Head of caudate nucleus (tissue), 42 donors: ENCODE data around the gene SYNDIG1.
A peak's percentile ranks its signal among the peaks of the same experiment; 100 is the strongest.
"Not testable (repeated sequence)": the region's sequence is repeated elsewhere in the genome, so short reads cannot be mapped to it uniquely, and the experiment has no call there.

Experiments
- DNase-seq, 42 donors: peaks; one replicate each; pipeline versions ENCODE4 v3.0.0 to v3.0.0-alpha.2; 2020 to 2021; ENCODE audit warnings: mixed read lengths in 7 of 42
- intact Hi-C: fragments of 100-400 bp; cut with DNase I; formaldehyde crosslinking; loops from one replicate; pipeline ENCODE4 v1.15.0; 2022

Gene SYNDIG1

DNA sequence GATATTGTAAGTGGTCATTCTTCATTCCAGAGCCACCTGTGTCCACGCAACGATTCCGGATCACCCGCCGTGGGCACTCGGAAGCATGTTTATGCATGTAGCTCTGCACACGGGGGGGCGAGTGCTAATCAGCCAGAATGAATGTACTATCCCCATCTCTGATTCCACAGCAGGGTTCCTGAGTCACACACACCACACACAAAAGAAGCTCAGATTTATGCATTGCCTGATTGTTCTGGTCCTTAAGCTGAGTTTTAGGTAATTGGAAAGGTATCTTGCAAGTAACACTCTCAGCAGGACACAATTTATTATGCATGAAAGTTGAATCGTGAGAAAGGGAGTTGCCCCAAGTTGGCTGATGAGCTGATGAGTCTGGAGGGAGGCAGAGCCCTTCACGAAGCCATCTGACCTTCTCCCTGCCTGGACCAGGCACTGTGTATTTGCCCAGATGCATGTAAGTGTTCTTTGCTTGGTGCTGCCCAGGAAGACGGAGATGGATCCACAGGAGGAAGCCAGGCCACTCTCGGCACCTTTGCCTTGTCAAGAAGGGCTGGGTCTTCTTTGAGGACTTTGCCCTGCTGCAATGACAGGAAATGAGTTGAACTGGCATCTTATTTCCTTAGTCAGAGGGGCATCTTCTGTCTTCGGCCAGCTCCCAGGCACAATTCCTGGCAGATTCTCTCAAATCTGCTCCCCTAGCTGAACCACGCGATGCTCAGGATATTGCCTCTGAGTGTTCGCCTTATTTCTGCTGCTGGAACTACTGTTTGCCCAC is 141.1 kb downstream of the SYNDIG1 start:
- peak in 1 of 42 donors; percentile 35 for DNase-seq
- intact Hi-C loops = no loop called here

DNA sequence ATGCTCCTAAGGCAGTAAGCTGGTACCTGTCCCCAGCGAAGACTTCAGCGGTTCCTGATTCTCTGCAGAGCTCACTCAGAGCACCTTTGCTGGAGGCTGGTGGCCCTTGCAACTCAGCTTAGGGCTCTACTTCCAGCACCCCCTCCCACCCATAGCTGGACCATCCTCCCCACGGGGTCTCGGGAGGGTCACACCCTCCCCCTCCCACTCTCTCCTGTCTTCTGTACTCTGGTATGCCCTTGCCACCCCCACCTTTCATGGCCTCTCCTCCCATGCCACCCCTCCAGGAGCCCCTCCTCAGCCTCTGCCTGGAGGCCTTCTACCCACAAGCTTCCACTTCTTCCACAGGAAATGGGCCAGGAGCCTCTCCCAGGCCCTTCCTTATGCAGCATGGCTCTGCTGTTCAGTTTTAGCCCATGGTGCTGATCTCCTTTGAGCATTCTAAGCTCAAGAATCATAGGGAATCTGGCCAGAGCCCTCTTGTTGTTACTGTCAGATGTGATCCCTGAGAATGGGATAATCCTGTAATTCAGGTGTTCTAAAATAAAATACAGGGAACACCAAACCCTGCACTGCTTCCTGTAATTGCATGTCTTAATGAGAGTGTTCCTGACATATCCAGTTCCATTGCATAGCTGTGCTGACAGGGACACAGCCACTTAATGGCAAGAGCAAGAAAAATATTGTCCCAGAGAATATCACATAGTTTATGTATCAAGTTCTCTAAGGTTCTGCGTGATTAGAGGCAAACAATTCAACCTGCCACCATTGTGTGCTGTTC is 142.1 kb downstream of the SYNDIG1 start:
- peak in 1 of 42 donors; percentile 25 for DNase-seq
- intact Hi-C loops = no loop called here

DNA sequence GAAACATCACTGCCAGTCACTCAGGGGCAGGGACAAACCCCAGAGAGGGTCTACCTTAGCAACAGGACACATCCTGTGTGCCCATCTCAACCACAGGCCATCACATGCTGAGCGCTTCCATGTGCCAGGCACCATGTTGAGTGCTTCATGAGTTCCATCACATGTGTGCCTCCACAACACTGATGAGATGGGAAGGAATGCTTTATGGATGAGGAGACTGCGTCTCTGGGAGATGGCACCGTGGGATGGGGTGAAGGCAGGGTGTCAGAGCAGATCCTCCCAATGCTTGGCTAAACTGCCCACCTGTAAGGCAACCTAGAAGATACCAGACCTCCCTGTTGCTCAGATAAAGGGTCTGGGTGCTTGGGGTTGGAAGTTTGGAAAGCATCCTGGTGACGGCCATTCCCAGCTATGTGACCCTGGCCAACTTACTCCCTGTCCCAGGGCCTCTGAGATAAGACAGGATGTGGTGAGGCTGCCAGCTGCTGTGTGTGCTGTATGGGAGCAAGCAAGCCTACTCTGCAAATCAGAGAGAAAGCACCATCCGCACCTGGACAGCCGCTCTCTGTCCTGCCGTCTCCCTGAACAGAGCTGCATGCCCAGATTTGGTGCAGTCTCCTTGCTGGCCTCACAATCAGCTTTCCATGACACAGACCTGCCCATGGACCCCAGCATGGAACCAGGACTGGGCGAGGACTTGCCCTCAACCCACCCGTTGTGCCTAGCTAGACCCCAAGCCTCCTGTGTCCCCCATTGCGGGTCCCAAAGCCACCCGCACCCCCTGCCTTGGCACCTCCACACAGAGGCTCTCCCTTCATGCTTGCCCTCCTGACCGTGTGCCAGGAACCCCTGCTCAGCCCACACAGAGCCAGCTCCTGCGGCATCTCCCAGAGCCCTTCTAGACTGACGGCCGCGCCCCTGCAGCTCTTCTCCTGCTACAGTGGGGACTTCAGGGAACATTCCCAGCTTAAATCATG is 143.7 kb downstream of the SYNDIG1 start:
- intact Hi-C loops = no loop called here

DNA sequence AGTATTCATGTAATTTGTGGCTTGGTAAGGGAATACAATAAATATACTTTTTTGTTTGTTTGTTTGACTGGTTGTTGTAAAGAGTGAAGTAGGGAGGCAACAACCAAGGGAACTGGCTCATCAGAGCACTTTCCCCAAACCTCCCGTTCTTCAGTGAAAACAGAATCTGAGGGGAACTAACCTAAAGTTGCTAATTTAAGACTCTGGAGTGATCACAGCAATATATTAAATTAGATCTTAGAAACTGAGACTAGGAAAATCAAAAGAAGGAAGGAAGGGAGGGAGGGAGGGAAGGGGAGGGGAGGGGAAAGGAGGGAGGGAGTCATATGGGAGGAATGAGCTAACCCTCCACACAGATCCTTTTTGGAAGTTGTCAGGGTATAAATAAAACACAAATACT is 144.9 kb downstream of the SYNDIG1 start:
- intact Hi-C loops = no loop called here
- no peak for DNase-seq

More for the DNA sequence above, 143.7 kb downstream of the SYNDIG1 start:
- peak in 2 of 42 donors; percentile 3 to 32 for DNase-seq

DNA sequence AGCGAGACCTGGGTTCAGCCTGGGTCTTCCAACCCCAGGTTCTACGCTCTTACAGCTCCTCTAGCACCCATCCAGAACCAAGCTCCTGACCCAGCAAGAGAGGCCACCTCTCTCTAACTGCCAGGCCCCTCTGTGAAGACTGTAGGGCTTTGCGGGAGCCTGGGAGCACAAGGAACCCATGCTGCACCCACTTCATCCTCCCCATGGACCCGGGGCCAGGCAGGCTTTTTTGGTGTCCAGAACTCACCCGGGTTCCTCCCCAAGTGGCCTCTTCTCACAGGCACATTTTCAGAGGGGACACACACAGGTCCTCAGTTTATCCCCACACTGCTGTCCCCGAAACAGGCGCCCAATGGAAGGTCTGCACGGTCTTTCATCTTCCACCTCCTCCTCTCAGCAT is 145.9 kb downstream of the SYNDIG1 start:
- intact Hi-C loops = no loop called here
- peak in 2 of 42 donors; percentile 13 to 20 for DNase-seq

DNA sequence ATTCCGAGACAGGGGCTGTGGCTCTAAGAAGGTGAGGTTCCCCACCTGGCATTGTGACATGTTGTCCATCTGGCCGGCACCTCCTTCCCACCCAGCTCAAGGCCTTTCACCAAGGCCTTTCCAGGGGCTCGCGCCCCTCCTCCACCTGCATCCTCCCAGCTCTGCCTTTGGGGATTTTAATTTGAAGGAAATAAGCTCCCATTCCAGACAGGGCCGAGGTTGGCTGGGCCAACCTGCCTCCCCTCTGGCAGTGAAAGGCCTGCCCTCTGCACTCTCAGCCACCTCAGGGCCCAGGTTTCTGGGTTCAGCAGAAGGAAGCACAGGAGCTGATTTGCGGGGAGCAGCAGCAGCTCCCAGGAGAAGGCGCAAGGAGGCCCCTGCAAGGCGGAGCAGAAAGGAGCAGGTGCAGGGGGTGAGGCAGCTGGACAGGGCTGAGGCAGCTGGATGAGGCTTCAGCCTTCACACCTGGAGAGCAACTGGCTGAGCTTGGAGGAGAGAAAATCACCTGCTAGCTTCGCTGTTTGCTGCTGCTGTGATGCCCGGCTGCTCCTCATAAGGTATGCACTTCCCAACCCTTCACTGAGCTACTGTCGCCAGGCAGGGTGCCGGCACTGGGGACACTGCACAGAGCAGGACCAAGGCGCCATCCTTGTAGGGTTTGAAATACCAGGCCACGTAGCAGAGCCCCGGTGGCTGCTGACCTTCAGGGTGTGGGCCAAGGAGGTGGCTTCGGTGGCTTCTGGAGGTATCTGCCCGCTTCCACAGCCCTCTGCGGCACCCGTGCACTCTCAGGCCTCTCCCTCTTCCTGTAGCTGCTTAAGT is 147.0 kb downstream of the SYNDIG1 start:
- DNase-seq = peak in 1 of 42 donors; percentile 32
- intact Hi-C loops = no loop called here

DNA sequence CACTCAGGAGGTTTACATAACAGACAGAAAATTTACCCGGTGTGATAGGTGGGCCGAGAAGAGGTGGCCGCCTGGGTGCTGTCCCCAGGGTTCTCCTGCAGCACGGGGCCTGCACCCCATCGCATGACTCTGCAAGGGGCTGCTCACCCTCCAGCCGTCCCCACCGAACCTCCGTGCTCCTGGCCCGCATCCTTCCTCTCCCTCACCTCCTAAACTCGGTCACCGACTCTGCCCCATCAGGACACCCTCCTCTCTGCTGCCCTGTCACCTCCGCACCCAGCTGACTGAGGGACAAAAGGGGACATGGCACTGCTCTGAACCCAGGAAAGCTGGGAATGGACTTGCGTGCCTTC is 147.6 kb downstream of the SYNDIG1 start:
- intact Hi-C loops = no loop called here
- DNase-seq = no peak

DNA sequence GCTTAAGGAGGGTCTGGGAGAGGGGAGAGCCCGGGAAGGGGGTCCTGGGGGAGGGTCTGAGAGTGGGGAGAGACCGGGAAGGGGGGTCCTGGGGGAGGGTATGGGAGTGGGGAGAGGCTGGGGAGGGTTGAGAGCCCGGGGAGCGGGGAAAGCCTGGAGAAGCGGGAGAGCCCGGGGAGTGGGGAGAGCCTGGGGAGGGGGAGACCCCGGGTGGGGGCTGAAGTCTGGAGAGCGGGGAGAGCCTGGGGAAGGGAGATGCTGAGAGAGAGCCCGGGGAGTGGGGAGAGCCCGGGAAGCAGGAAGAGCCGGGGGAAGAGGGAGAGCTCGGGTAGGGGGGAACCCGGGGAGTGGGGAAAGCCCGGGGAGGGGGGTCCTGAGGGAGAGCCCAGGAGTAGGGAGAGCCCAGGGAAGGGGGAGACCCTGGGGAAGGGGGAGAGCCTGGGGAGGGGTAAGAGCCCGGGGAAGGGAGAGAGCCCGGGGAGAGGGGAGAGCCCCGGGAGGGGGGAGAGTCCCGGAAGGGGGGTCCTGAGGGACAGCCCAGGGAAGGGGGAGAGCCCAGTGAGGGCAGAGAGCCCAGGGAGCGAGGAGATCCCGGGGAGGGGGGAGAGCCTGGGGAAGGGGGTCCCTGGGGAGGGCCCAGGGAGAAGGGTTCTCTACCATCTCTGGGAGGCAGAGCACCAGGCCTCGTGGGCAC is 148.5 kb downstream of the SYNDIG1 start:
- no peak for DNase-seq
- intact Hi-C loops = no loop called here

DNA sequence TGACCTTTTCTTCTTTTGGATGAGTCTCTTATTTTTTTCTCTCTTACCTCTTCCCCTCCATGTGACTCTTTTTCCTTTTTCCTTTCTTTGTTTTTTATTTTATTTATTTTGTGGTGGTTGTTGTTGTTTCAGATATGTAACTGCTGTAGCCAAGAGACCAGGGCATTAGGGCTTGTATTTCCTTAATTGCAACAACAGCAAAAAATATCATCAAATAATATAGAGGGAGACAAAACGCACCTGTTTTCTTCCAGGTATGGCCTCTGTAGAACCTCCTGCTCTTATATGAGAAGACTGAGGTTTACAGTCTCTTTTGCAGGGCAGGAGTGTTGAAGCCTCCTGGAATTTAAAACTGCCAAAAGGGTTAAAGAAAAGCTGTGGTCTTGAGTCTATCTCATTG is 149.3 kb downstream of the SYNDIG1 start:
- intact Hi-C loops = no loop called here
- no peak for DNase-seq

DNA sequence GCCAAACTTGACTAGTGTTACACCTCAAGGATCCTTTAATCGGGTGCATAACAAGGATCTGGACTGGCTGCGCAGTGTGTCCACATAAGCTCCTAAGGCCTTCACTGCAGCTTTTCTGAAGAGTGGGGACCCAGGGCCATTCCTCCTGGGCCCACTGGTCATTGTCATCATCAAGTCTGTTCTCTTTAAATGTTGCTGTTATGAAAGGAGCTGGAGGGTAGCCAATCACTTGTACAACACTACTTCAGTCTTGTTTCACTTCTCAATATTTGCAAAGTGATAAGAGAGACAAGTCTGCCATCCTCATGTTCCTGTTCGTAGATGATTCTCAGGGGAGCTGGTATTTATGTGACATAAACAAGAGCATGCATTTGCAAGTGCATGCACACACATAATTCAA is 149.8 kb downstream of the SYNDIG1 start:
- intact Hi-C loops = no loop called here
- DNase-seq = no peak

DNA sequence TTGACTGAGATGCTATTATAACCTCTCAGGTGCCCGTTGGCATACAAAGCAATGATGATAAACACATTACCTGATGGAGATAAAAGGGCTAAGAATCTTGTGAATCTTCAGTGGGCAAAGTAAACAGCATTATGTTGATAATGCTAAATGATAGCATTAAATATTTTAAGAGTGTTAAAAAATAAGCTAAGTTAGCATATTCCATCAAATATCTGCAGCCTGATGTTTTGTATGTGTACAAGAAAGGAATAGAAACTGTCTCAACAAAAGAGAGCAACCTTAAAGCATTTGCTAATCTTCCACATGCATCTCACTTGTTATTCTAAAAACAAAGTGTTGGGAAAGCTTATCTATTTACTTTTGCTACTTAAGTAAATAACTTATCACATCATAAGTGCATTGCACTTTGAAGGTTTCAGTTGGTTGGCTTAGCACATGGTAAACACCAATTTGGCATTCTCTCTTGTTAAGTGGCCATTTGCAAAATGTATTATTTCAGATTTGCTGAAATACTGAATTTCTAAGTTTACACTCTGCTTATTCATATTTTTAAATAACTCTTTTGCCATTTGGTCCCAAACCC is 151.6 kb downstream of the SYNDIG1 start:
- intact Hi-C loops = no loop called here
- DNase-seq = no peak

DNA sequence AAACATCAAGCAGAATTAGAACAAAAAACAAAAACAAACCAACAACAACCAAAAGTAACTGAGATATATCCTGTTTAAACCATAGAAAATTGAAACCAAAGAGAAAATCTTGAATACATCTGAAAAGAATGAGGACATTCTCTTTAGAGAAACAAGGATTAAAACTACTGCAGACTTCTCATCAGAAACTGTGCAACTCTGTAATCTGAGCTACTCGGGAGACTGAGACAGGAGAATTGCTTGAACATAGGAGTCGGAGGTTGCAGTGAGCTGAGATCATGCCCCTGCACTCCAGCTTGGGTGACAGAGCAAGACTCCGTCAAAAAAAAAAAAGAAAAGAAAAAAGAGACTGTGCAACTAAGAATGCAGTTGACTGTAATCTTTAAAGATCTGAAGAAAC is 153.4 kb downstream of the SYNDIG1 start:
- intact Hi-C loops = no loop called here
- DNase-seq = peak in 2 of 42 donors; percentile 25 to 28

DNA sequence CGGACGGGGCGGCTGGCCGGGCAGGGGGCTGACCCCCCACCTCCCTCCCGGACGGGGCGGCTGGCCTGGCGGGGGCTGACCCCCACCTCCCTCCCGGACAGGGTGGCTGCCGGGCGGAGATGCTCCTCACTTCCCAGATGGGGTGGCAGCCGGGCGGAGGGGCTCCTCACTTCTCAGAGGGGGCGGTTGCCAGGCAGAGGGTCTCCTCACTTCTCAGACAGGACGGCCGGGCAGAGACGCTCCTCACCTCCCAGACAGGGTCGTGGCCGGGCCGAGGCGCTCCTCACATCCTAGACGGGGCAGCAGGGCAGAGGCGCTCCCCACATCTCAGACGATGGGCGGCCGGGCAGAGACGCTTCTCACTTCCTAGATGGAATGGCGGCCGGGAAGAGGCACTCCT is 156.7 kb downstream of the SYNDIG1 start:
- intact Hi-C loops = not testable (repeated sequence)

DNA sequence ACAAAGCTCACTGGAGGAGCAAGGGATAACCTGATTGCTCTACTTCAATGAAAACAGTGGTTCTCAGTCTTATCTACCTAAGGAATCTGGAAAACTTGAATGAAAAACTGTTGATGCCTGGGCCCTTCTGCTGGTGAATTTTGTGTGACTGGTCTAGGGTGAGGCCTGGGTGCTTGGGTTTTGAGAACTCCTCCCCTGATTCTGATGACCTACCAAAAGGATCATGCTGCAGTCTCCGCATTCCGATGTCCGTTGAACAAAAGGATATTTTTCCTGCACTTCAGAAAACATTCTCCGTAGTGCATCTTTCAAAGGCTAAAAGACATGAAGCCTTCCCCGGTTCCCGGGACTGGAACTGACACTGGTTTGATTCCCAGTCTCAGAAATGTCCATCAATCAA is 157.9 kb downstream of the SYNDIG1 start:
- intact Hi-C loops = no loop called here
- DNase-seq = peak in 2 of 42 donors; percentile 14 to 39

More for the DNA sequence above, 156.7 kb downstream of the SYNDIG1 start:
- DNase-seq = peak in 2 of 42 donors; percentile 8 to 20

DNA sequence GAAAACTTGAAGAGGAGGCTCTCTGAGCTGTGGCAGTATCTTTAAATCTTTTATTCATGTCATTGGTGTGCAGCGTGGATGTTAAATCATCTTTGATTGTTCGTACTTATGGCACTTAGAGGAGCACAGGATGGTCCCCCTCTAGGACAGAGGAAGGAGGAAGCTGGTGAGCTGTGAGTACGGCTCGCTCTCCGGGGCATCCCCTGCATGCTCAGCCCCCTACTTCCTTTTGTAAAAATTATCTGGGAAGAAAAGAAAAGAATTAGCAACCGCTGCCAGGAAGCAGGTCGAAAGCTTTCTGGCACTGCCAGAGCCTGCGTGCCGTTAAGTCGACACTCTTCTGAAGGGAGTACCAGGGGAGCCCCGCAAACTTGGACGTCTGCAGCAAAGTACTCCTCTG is 158.5 kb downstream of the SYNDIG1 start:
- intact Hi-C loops = no loop called here
- DNase-seq = peak in 3 of 42 donors; percentile 8 to 18 (median 17)

DNA sequence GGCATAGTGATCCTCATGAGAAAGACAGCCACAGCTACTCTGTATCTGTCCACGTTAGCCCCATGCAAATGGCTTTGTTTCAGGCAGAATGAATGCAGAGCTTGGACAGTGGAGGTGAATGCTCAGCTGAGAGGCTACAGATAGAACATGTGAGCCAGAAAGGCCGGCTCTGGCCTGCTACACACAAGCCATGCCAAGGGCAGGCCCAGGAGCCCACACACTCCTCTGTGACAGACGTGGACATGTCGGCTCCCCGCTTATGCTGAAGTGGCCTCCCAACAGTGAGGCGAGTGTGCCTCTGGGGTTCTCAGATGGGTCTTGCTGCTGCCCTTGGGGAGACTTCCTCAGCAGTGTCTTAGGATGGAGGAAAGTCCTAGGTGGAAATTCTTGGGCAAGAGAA is 159.6 kb downstream of the SYNDIG1 start:
- peak in 4 of 42 donors; percentile 7 to 39 (median 13) for DNase-seq
- intact Hi-C loops = no loop called here

DNA sequence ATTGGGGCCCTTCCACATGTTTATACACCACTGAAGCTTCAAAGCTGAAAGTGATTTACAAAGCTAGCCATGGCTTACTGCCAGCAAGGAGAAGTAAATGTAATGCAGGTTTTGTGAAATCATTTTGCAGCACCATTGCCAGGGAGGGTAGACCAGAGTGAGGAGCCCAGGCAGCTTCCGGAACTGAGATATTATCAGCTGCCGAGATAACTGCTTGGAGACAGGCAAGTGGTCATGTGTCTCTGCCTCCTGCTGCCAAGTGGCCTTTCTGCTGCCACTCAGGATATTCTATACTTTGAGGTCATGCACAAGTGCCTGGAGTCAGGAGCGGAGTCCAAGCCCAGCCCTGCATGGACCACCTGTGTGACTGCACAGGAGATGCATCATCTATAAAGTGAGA is 160.2 kb downstream of the SYNDIG1 start:
- peak in 3 of 42 donors; percentile 7 to 41 (median 15) for DNase-seq
- intact Hi-C loops = no loop called here
